DMS 273 (cell line): Measurements from ENCODE around the gene VSTM2L.
A peak's percentile ranks its signal among the peaks of the same experiment; 100 is the strongest.

Experiments used
- DNase-seq: peaks from one replicate; lab custom pipeline; 2025; ENCODE audit not compliant: unreplicated experiment; lab: John Stamatoyannopoulos, UW

Gene VSTM2L

DNA sequence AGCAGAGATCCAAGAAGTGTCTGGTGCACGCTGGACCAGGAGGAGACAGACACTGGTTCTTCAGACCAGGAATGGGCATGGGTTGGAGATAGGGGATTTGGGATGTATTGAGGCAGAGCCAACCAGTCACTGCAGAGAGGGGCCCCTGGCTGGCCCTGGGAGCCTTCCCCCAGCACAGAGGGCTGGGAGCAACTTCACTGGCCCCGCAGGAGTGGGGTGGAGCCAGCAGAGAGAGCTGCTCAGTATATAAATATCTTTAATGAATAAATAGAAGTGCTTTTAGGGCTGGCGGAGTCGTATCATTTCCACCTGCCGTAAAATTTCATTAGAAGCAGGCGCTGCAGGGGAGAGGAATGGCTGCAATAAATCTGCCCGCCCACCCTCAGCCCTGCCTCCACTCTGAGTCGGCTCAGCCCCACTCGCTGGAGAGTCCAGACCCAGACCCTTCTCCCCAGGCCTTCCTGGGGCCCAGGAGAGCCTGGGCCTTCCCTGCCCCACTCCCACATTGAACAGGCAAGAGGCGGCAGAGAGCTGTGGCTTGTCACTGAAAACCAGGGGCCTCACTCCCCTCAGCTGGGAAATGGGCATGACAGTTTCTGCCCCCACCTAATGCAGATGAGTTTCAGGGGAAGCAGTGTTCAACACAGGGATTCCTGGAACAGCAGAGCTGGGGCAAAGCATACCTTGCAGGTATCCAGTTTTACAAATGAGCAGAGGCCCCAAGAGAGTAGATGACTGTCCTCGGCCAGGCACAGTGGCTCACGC, 23.9 kb upstream of the VSTM2L start:
- no peak for DNase-seq

DNA sequence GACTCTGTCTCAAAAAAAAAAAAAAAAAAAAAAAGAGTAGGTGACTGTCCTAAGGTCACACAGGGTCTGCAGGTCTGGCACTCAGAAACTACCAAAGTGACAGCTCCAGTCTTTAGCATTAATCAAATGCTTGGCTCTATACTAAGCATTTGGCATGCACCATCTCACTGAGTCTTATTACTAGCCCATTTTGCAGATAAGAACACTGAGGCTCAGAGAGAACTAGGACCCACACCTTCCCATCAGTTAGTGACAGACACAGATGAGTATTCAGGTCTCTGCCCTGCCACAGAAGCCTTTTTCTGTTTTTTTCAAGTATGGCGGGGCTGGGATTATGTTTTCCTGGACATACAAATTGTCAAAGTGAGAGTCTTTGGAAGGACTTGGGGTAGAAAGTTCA, 23.1 kb upstream of the VSTM2L start:
- DNase-seq, result no peak

DNA sequence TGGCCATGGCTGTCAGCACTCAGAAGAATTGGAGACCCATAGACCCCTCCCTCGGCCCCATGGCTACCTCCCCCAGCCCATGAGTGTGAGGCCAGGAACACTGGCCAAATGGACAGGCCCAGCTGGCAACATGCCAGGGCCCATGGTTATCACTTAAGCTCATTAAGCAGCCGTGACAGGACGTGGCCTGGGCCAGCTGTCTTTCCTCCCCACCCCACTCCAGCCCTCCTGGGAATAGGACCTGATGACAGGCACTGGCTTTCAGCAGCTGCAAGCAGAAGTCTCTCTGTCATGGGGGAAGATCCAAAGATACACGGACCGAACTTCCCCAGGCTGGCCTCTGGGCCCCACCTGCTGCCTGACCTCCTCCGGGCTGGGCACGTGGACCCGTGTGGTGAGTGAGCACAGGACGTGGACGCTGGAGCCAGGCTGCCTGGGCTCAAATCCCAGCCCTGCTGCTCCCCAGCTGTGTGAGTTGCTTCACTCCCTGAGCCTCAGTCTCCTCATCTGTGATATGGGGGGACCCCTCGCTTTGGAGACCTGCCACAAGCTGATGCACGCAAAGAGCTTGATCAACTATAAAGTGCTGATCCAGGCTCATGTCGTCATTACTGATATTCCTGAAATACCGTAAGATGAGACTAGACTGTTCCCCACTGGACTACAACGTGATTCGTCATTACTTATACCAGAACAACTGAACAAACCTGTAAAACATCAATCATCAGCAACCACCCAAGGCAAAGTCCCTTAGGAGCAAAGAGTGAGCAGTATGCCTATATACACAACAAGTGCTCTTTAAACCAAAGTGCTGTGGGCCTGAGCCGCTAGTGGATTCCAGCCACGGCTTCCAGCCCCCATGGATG, 22.0 kb upstream of the VSTM2L start:
- peak; percentile 58 for DNase-seq

DNA sequence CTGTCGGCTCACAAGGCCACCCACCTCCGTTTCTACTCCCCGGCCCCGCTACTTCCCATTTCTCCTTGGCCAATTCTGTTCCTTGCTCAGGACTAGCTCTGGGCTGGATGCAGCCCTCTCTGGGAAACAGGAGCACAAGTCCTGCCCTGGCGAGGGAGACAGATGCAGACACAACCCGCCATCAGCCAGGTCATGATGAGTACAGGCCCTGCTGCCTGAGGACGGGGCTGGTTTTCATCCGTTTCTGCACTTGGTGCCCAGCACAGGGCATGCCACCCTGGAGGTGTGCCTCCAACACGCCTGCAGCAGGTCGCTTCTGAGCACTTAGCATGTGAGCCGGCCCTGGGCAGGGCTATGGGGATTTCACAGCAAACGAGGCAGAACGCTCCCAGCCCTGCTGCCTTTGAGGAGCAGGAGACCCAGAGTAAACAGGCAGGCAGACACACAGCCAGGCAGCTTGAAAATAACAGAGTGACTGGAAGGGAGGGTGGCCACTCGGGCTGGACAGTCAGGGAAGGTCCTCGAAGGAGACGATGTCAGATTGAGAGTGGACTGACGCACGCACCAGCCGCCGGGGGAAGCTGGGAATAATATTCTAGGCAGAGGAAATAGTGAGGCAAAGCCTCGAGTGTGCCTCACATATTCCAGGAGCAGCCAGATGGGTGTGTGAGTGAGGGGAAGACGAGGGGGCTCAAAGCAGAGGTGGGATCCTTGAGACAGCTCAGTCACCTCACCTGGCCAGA, 21.2 kb upstream of the VSTM2L start:
- DNase-seq, result peak; percentile 29

DNA sequence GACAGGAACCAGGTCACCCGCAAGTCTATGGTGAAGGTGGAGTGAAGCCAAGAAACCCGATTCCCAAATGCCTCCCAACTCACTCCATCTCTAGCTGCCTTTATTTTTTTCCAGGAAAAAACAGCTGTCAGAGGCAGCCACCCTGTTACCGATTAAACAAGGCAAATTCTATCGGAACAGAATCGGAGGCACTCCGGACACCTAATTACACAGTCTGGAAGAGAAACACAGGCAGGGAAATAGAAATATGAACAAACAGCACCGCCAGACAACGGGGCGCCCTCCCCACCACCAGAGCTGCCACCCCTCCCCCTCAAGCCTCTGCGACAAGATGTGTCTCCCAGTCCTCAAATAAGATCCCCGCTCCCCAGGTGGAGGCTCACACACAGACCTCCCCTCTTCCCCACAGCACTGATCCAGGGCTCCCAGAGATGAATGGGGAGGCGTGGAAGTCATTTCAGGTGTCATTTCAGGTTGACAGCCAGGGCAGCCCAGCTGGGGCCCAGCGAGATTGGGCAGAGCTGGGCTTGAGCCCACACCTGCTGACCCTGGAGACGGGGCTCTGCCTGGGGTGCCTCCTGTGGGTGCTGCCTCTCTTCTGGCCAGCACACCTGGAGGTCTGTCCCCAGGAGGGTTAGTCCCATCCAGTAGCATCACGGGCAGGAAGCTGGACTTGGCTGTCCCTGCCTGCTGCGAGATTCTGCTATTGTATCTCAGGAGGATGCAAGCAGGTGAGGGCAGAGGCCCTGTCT, 19.8 kb upstream of the VSTM2L start:
- no peak for DNase-seq

DNA sequence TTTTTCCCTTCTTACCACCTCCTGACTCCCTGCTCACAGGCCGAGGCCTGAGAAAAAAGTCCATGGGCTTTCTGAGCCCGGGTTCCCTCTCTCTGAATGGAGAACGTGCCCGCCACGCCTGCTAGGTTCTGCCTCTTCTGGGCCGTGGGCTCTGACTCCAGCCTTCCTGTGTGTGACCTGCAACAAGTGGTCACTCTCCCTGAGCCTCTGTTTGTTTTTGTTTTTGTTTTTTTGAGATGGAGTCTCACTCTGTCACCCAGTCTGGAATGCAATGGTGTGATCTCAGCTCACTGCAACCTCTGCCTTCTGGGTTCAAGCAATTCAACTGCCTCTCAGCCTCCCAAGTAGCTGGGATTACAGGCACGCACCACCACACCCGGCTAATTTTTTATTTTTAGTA, 17.9 kb upstream of the VSTM2L start:
- DNase-seq, result no peak

DNA sequence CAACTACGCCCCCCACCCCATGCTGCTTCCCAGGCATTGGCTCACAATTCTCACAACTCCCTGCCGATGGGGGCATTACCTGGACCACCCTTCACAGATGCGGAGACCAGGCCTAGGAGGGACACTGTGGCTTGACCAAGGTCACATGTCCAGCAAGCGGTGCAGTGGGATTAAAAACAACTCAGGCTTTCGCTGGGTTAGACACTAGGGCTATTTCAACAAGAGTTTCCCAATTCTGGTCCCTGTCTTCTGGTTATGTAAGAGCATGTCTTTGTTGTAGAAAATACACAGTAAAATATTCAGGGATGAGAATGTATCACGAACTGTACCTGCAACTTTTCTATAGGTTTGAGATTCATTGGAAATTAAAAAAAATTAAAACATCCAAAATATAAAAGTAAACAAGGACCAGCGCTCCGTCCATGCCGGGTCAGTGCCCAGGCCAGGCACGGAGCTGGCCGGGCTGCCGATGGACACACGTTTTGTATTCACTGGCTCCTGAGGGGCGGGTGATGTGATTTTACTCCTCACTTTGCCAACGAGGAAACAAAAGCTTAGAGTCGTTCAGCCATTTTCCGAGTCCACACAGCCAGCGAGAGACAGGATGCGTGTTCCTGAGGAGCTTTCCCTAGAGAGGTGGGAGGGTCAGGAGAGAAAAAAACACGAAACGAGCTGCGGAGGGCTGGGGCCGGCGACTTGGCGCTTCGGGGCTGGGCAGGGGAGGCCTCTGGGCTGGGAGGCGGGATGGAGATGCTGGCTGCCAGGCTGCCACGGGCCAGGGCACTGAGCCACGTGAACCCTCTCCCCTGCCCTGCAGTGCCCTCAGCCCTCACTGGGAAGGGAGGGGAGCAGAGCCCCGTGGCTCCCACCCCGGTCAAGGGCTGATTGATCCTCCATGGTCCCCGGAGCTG, 17.1 kb upstream of the VSTM2L start:
- DNase-seq, result no peak

DNA sequence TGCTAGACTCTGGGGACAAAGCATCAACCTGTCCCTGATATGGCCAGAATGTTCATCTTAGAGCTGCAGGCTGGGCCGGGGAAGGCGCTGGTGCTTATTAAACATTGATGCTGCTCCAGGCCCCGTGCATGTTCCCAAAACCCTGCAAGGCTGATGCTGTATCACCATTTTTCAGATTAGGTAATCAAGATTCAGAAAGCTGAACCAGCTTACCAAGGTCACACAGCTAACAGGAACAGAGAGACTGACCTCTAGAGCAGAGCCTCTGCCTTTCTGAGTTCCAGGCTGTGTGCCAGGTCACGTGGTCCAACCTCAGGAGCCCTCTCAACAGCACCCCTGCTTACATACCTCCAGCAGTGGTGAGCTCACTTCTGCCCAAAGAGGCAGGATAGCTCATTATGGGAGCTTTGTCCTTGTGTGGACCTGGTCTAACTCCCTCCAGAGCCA, 16.1 kb upstream of the VSTM2L start:
- DNase-seq, result no peak

DNA sequence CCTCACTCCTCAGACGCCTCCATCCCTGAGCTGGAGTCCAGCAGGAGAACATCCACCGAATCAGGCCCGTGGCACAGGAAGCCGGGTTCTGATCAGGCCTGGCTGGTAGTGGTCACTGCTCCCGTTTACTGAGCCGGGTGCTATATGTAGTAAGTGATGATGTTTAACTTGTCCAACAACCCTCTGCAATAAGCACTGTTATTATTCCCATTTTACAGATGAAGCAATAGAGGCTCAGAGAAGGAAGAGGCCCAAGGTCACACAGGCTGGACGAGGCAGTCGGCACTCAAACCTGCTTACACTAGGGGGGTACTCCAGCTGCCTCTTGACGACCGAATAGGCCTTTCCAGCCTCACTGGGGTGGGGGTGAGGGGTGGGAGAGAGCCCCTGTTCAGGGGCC, 14.3 kb upstream of the VSTM2L start:
- DNase-seq, result no peak

DNA sequence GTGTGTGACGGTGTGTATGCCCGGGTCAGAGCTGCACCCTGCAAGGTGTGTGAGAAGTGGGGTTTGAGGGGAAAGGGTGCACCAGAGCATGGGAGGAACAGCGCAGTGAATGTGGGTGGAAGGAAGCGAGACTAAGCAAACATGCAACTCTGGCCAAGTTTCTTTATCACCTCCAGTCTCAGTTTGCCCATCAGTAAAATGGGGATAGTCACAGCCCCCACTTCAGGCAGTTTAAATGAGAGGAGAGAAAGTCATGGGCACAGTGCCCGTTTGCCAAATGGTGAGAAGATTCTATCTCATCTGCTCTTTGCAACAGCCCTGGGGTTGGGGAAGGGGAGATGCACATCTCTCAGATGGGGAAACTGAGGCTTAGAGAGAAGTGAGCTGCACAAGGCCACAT, 12.8 kb upstream of the VSTM2L start:
- DNase-seq, result no peak

DNA sequence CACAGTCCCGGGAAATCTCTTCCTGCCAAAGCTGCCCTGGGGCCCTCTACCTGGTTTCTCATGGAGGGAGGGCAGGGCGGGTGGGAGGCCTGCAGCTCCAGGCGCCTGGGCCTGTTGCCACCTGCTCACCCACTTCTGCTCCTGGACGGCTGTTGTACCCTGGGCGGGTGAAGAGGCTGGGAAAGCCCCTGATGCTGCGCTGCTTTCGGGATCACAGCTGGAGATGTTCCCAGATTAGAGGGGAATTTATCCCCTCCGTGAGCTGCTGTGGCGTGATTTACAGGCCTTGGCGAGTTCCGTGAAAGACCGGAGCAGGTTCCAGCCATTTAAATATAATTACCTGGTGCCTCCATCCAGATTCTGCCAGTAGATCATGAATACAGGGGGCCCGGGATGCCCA, 12.3 kb upstream of the VSTM2L start:
- DNase-seq, result no peak

DNA sequence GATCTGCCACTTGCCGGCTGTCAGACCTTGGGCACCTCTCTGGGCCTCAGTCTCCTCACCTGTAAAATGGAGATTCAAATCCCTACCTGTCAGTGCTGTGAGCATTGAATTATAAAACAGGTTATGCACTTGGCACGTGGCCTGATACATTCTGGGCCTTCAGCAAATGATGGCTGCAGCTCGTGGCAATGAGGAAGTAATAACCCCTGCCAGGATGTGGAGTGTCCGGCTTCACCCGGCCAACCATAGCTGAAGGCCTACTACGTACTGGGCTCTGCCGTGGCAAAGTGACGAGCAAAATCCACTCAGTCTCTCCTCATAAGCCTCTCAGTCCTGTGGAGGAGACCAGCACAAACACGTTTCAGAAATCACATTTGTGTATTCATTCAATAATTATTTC, 10.9 kb upstream of the VSTM2L start:
- DNase-seq, result no peak

DNA sequence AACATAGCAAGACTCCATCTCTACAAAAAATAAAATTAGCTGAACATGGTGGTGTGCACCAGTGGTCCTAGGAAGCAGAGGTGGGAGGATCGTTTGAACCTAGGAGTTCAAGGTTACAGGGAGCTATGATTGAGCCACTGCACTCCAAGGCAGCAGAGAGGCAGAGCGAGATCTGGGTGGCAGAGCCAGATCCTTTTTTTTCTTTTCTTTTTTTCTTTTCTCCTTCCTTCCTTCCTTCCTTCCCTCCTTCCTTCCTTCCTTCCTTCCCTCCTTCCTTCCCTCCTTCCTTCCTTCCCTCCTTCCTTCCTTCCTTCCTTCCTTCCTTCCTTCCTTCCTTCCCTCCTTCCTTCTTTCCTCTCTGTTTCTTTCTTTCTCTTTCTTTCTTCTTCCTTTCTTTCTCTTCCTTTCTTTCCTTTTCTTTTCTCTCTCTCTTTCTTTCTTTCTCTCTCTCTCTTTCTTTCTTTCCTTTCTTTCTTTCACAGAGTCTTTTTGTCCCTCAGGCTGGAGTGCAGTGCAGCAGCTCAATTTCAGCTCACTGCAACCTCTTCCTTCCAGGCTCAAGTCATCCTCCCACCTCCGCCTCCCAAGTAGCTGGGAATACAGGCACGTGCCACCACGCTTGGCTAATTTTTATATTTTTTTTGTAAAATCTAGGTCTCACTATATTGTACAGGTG, 9.2 kb upstream of the VSTM2L start:
- DNase-seq, result no peak

DNA sequence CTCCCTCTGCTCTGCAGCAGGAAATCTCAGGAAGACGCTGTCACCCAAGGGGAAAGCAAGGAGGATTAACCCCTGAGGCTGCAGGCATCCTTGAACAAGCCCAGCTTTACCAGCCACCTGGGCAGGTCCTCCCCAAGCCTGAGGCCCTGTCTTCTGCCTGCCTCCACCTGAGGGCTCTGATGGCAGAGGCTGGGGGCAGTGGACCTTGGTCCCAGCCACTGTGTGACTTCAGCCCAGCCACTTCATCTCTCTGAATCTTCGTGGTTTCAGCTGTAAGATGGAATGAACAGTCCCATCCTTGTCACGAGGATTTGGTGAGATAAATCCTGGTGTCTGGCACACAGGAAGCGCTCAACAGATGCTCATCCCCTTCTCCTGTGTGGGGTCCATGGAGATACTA, 8.5 kb upstream of the VSTM2L start:
- no peak for DNase-seq

DNA sequence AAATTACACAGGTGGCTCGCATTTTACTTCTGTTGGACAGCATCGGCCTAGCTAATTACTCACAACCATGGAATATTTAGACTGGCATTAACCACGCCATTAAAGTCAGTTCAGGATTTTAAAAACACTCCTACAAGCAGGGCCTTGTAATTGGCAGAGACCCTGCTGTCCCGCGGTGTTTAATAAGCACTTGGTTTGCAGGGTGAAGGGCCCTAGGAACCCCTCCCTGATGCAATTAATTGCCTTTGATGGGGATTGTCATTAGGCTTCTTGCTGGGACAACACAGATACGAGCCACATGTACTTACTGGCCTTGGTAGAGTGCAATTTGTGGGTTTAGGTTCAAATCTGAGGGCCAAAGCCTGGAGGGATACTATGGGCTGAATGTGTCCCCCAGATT, 7.8 kb upstream of the VSTM2L start:
- no peak for DNase-seq

DNA sequence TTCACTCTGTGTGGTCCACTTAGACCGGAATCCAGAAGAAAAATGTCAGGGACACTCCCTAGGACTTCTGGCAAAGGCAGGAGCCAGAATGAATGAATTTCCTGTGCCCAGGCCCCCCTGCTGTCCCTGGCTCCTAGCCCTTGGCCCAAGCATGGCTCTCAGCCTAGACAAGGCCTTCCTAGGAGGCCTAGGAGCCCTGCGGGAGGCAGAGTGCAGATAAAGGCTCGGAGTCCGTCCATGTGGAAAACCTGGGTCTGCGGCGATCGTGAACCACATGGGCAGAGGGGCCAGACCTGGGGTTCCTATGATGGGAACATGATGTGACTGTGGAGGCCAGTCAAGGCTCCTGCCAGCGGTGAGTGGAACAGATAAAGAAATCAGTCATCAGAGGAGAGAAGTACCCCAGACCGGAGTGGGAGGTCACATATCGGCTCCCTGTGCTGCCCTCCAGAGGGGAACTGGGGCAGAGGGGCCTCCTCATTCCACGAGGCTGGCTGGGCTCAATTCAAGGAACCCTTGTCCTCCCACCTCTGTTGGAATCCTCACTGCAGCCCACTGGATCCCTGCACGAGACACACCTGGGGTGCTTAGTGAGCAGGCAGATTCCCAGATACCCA, 5.9 kb upstream of the VSTM2L start:
- peak; percentile 58 for DNase-seq

DNA sequence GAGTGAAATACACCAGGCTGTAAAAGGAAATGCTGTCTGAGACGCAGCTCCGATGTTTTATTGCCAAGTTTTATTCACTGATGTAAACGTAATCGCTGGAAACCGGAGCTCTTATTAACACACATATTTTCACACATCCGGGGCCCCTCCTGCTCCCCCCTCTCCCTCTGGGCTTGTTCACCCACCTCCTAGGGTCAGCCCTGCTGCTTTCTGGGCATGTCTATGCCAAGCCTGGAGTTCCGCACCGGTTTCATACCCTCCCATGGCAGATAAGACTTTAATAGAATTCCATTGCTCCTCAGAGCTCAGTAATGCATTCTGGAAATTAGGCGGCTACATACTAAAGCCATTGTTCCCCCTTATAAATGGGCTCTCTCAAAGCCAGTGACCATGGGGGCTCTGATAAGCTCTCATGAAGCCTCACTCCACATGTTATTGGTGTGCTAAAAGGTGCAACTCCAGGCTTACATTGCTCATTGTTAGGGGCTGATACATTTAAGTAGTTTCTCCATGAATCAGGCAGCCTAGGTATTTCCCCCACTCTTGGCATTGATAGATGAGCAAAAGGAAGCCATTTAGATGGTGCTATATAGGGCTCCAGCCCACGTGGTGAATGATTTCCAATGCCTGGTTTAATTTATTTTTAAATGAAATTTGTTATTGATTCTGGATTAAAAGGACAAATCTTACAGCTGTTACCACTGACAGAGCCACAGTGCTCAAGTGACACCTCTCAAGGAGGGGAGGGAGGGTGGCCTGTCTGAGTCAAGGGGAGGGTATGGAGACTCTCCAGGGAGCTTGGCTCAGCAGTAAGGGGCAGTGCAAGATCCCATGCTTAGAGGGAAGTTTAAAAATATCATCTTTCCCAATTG, 4.5 kb upstream of the VSTM2L start:
- no peak for DNase-seq
